Activated CD4-positive, alpha-beta T cell treated with anti-CD3 and anti-CD28 coated beads for 24 hours (primary cell): ENCODE results near the gene STEAP4.
"Not testable (repeated sequence)": the region's sequence is repeated elsewhere in the genome, so short reads cannot be mapped to it uniquely, and the experiment has no call there.

Source experiments
- DNase-seq, 2 donors: peaks; one replicate each; pipeline ENCODE4 v3.0.0-alpha.2; 2020; ENCODE audit warnings: low read depth in 2 of 2

The STEAP4 gene

GRCh38 chr7:88312061-88312663 is 5.5 kb upstream of the STEAP4 start:
- no peak for DNase-seq

- DNase-seq, result no peak
Observed at GRCh38 chr7:88311675-88312036, 5.0 kb upstream of the STEAP4 start.

- DNase-seq, result no peak
Observed at GRCh38 chr7:88310956-88311674, 4.4 kb upstream of the STEAP4 start.

- DNase-seq, result no peak
Observed at GRCh38 chr7:88309819-88310218, 3.1 kb upstream of the STEAP4 start.

GRCh38 chr7:88307823-88308222 is 1.1 kb upstream of the STEAP4 start:
- no peak for DNase-seq

- no peak for DNase-seq
Observed at GRCh38 chr7:88307412-88307811, 718 bp upstream of the STEAP4 start.

GRCh38 chr7:88305044-88305443 is 1.6 kb downstream of the STEAP4 start:
- no peak for DNase-seq

- DNase-seq, result no peak
Observed at GRCh38 chr7:88302486-88302885, 4.2 kb downstream of the STEAP4 start.

GRCh38 chr7:88301924-88302323 is 4.8 kb downstream of the STEAP4 start:
- no peak for DNase-seq

GRCh38 chr7:88300401-88300945 is 6.2 kb downstream of the STEAP4 start:
- no peak for DNase-seq

- DNase-seq, result no peak
Observed at GRCh38 chr7:88299126-88299525, 7.6 kb downstream of the STEAP4 start.

GRCh38 chr7:88293866-88294265 is 12.8 kb downstream of the STEAP4 start:
- DNase-seq, result no peak

GRCh38 chr7:88291398-88292173 is 15.1 kb downstream of the STEAP4 start:
- no peak for DNase-seq

GRCh38 chr7:88290491-88290890 is 16.2 kb downstream of the STEAP4 start:
- no peak for DNase-seq

- DNase-seq, result no peak
Observed at GRCh38 chr7:88289564-88290025, 17.1 kb downstream of the STEAP4 start.

- no peak for DNase-seq
Observed at GRCh38 chr7:88281749-88282148, 24.9 kb downstream of the STEAP4 start.

GRCh38 chr7:88280801-88281200 is 25.9 kb downstream of the STEAP4 start:
- DNase-seq, result no peak

GRCh38 chr7:88279323-88279722 is 27.4 kb downstream of the STEAP4 start:
- DNase-seq, result no peak

GRCh38 chr7:88278881-88279280 is 27.8 kb downstream of the STEAP4 start:
- DNase-seq, result no peak

- DNase-seq, result no peak
Observed at GRCh38 chr7:88276605-88277153, 30.0 kb downstream of the STEAP4 start.

GRCh38 chr7:88274856-88275255 is 31.8 kb downstream of the STEAP4 start:
- DNase-seq, result not testable (repeated sequence)

- no peak for DNase-seq
Observed at GRCh38 chr7:88269586-88269985, 37.1 kb downstream of the STEAP4 start.
